GM18498 (cell line): Measurements from ENCODE around the gene SLC25A21.

Experiments used
- ATAC-seq: cut with Tn5 transposase; IDR thresholded peaks from one replicate; pipeline ENCODE4 v1.9.1; 2021; ENCODE audit warnings: mild to moderate bottlenecking, moderate library complexity; ENCODE audit not compliant: unreplicated experiment

The SLC25A21 gene

DNA sequence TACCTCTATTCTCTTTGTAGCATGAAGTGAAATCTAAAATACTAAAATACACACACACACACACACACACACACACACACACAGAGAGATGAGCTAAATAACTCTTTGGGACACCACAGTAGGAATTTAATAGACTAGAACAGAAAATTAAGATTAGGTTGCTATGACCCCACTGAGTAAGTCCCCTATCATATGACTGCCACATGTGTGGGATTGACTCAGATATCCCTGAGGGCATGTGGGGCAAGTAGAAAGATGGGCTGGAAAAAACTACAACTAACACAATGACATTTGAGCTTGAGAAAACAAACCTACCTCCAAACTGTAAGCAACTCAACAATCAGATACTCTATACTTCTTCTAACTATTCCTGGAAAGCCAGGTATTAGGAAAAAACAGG is 27.0 kb downstream of the SLC25A21 start:
- ATAC-seq: no peak

DNA sequence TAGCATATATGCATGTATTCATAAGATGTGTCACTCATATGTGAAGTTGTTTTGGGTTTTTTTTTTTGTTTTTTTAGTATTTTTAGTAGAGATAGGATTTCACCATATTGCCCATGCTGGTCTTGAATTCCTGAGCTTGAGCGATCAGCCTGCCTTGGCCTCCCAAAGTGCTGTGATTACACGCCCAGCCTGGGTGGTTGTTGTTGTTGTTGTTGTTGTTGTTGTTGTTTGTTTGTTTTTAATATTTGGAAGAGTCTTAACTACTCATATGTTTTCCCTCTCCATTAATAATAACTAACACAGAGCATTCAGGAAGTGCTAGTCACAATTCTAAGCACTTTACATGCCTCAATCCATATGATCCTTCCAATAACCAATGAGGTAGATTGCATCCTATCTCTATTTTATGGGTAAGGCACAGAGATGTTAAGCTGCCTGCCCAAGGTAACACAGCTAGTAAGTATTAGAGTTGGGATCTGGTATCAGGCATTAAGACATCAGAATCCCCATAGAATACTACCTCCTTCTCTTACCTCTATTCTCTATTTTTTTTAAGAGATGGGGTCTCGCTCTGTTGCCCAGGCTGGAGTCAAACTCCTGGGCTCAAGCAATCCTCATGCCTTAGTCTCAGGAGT is 27.6 kb downstream of the SLC25A21 start:
- no peak for ATAC-seq

DNA sequence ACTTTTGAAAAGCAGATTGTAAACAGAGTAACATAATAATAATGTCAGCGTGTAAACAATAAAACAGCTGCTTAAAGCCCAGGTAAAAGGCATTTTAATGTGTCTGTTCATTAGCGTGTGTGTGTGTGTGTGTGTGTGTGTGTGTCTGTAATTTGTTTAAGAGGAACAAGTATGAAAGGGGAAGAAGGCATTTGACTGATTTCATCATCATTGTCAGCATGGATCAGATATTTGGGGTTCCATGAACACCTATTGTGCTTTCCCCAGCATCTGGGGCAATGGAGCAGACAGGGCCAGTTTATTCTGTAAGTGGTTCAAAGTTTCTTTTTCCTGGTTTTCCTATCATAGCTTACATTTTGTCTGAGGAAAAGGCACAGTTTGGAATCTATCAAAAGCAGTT is 28.9 kb downstream of the SLC25A21 start:
- ATAC-seq: no peak

DNA sequence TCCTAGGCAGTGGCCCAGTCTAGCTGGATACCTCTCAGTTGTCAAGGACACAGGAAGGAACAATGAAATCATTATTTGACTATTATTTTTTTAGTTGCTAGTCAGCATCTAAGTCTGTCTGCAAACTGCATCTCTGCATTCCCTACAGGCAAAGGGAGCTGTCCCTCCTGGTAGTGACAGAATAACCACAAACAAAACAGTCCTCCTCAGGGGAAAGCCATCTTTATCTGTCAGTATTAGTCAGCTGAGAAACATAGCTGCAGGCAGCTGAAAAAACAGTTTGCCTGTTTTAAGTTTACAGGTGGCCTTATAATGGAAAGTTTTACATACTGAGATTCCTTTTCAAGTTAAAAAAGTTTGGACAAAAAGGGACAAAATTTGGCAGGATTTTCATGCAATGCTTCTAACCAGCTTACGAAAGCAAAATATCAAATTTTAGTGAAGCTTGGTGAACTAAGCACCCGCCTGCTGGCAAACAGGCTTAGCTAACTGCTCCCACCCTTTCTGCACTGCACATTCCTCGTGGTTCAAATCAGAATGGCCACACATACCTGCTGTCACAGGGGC is 29.5 kb downstream of the SLC25A21 start:
- no peak for ATAC-seq

DNA sequence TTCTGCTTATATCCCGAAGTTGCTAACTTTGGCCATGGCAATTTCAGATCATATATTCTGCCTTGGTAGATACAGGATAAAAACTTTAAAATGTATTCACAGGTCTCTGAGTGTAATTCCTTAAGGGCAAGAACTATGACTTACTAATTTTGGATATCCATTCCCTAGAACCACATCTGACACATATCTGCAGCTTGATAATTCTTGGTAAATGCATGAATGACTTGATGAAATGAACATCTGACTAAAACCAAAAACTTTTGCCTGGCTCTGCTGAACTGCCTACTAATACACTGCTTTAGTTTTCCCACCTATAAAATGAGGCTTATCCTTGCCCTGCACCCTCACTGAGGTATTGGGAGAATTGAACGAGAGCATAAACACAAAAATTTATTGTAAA is 32.2 kb downstream of the SLC25A21 start:
- ATAC-seq: no peak

DNA sequence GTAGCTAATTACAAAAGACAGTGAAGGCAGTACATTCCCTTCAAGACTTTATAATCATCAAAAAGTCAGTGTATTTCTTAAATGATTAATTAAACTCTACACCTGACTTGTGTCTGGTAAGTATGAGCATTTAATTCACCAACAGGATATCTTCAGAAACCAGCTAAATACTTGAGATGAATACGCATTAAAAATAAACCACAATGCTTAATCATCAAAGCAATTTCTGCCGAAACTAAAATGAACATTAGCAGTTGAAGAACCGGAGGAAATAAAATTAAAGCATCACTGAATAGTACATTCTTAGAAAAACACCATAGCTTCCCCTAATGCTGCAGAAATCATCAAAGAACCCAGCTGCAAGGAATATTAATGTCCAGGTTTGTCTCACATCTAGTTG is 32.7 kb downstream of the SLC25A21 start:
- ATAC-seq: no peak

DNA sequence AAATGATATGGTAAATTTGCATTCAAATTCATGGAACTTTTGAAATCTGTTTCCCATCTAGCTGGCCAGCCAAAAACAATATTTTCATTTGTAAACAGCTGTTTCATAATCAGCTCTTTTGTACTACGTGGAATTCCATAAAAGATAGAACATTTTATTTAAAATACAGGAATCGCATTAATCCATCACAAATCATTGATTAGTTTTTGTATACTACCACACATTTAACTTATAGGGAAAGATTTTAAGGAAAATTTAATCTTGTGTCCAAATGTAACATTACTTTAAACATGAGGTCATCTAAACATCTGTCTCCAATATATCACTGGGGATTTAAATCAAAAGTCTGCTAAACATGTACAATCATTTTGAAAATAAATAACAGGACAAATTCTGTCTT is 33.5 kb downstream of the SLC25A21 start:
- ATAC-seq: no peak

DNA sequence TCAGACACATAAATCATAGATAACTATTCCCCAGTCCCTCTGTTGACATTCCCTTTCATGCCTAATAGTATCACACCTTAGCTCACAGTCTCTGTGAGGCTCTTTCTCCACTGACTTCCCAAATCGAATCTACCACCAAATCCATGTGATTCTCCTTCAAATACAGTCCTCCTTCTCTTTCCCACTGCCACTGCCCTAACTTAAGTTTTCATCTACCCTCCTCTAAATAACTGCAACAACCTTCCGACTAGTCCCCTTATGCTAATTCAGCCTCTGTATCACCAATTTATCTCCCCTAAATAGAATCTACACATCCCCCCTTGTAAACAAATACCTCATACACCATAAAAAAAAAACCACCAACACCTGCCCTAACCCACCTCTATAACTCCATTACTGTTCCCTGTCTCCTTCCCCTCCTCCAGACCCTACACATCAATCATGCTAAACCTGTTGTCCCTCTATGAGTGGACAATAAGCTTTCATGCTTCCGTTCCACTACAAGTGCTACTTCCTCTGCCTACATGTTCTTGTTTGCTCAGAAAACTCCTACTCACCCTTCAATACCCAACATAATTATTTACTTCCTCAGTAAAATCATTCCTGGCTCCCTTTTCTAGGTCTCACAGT is 39.0 kb downstream of the SLC25A21 start:
- no peak for ATAC-seq

DNA sequence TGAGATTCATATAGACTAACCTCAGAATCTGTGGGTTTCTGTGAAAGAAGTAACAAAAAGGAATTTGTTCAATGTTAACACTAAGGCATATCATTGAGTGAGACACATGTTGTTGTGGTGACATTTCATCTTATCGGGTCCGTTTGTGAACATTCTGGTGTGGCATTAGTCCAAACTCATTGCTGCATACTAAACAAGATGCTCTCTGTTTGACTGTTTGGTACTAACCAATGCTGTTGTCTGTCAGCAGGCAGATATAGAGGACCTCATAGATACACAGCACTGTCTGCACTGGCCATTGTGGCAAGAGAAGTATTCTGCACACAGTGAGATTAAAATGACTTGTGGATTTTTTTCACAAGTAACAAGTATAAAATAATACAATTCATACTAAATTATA is 41.2 kb downstream of the SLC25A21 start:
- ATAC-seq: no peak

DNA sequence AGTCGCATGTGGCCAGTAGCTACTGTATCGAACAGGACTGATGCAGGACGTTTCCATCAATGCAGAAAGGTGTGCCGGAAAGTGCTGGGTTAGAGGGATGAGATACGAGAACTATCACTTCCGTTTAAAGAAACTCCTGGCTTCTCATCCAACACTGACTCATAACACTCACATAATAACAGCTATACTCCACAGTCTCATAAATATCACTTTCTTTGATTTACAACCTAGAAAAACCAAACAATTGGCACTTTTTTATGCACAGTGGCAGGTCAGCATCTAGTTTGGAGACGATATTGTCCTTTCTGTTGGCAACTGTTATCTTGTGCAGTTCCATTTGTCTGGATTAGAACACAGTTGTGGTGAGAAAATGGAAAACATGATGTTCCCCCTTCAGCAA is 43.4 kb downstream of the SLC25A21 start:
- ATAC-seq: no peak

DNA sequence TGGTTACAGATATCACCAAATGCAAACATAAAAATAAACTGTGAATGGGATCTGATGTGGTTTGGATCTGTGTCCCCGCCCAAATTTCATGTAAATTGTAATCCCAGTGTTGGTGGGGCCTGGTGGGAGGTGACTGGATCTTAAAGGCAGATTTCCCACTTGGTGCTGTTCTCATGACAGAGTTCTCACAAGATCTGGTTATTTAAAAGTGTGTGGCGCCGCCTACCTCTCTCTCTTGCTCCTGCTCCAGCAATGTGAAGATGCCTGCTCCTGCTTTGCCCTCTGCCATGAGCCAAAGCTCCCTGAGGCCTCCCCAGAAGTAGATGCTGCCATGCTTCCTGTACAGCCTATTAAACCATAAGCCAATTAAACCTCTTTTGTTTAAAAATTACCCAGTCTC is 47.8 kb downstream of the SLC25A21 start:
- no peak for ATAC-seq

DNA sequence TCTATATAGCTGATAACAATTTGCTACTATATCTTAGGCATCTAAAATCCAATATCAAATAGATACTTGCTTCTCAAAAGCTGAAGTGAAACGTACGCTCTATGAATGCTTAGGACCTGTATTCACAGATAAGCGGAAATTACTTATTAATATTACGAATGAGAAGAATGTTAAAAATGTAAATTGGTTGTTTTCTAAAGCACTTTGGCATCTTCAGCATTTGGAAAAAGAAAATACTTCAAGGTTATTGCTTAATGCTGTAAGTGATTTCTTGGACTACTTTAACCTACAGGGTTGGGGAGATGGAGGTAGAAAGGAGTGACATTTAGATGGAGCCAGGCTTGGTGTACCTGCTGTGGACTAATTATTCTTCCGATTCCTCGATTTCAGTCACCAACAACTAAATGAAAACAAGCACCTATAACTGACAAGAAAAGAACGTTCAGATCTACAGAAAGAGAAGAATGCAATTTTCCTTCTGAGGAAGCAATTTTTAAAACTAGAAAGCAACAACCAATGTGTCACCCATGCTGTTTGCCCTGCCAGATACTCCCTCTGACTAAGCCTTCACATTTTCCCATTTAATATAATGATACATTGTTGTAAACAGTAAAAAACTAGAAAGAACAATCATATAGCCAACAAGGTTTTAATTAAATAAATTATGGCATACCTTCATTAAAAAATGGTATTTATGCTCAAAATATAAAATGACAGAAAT is 49.3 kb downstream of the SLC25A21 start:
- ATAC-seq: no peak

DNA sequence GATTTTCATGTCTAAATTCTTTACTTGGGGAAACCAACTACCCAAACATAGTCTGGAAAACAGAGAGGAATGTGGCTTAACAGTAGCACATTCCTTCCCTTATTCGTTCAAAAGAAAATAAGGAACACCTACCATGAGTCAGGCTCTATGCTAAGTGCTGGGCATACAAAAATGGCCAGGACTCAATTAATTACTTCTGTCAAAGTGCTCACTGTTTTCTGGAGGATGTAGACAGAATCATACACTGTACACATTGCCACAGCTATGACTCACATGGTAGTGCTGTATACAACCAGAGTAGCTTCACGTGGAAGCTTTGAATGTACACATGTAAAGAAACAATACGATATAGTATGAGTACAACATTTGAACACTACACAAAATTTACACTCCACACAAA is 50.1 kb downstream of the SLC25A21 start:
- ATAC-seq: no peak

DNA sequence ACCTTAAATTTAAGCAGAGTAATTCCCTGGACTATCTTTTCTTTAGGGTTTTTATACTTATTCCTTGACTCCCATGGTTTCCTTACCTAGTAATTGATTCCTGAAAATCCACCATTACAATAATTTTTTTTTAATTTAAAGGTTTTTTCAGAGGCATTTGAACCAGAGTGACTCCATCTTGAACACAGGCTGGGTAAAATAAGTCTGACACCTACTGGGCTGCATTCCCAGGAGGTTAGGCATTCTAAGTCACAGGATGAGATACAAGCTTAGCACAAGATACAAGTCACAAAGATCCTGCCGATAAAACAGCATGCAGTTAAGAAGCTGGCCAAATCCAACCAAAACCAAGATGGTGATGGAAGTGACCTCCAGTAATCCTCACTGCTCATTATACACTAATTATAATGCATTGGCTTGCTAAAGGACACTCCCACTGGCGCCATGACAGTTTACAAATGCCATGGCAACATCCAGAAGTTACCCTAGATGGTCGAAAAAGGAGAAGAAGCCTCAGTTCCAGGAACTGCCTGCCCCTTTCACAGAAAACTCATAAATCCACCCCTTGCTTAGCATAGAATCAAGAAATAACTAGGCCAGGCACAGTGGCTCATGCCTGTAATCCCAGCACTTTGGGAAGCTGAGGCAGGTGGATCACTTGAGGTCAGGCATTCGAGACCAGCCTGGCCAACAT is 53.6 kb downstream of the SLC25A21 start:
- ATAC-seq: no peak

DNA sequence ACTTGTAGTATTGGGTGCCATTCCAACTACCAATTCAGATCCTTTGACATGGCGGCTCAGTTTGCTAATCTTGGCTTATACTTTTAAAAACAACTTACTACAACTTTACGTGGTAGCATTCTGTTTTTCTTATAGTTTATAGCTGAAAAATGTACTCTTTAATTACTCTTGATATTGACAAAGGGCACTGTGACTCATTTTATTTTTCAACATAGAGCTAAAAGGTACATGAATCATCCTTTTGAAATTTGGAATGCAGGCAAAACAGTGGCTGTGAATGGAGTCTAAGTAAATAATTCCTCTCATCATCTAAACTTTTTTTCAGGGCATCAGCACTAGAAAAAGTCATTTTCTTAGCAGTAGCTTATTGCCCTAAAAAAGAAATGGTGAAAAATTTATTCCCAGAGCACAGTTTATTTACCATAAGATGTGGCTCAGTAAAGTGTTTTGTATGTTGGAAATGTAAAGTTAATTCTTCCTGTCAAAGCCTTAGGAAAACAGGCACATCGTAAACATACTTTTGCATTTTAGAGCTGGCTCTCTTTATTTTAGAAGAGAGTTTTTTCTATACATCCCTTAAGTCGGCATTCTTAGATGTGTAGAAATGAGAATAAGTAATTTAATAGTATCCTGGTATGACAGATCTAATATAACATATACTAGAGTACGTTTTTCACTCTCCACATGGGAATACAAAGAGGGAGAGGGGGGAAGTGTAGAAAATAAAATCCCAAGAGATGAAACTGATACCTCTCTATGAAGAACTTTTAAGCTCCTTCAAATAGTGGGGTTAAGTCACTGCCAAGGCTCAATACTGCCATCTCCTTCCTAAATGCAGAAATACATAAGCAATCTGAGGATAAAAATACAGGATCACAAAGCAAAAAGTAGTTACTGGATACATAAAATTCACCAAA is 55.2 kb downstream of the SLC25A21 start:
- ATAC-seq: no peak

DNA sequence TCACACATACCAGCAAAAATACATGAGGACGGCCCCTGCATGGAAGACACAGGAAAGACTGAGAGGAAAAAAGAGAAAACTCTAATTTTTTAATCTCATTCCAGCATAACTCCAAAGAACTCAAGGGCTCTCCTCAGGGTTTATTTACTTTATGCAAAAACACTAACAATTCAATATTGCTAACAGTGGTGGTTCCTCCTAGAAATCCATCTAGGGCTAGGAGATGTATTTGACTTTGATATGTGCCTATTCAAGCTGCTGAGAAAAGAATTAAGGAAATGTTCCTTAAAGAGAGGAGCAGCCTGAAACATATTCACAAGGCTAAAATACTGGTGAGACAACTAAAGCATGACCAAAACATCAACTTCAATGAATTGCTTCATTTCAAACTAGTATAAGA is 57.0 kb downstream of the SLC25A21 start:
- ATAC-seq: no peak

DNA sequence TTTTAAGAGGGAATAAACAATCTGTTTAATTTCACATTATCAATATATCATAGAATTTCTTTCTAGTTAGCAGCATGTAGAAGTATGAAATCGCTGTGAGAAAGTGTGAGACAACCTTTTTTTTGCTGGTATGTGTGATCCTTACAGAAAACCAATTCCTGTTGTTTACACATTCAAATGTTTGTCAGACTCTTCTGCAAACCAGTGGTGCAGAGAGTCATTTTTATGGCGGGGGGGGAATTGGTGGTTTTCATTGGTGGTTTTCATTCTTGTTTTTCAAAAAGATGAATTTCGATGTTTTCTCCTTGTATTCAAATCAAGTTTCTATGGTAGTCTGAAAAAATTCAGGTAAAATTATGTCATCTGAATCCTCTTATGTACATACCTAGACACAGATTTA is 57.8 kb downstream of the SLC25A21 start:
- ATAC-seq: no peak

DNA sequence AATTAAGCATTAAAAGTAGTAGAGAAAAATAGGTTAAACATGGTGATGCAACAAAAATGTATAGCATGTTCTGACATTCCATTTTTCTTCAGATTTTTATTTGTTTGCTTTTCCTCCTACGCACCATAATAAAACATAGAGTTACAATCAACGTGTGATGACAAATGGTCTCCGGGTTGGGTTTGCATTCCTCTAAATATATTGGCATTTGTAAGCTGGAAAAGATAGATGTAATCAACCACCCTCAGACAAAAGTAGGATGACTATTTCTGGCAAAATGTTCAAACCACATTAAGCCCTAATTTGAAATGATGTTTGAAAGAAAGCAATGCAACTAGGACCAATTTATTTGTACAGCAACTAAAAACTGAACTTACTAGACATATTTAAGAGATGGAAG is 58.4 kb downstream of the SLC25A21 start:
- no peak for ATAC-seq

DNA sequence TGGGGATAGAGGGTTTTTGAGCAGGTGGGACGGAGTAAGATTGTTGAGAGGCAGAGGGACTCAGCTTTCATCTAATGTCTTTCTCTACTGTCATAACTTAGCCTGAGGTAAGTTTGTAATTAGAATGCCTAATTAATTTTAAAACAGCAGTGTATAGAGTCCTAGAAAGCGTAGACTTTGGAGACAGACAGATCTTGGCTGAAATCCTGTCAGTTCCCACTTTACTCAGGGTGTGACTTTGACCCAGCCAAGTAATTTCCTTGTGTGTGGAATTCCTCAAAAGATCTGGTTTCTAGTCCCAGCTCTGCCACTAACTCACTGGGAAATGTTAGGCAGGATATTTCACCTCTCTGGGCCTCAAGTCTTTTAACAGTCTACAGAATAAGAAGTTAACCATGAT is 74.3 kb downstream of the SLC25A21 start:
- ATAC-seq: no peak

DNA sequence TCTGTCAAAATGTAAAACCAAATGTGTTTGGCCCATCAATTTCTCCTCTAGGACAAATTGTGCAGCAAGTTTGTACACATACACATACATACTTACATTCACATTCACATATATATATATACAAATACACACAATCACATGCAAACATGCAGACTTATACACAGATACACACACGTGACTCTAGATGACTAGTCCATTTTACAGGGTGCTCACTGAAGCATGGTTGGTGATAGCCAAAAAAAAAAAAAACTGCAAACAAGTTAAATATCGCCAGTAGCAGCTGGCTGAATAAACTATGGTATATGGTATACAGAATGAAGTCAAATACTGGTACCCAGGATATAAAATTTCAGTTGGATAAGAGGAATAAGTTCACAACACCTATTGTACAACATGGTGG is 77.9 kb downstream of the SLC25A21 start:
- no peak for ATAC-seq
